Calu3 (cell line): Measurements from ENCODE around the gene LRRC72. TPM values are rescaled to one million over a fixed set of nuclear protein-coding genes. Genes with fewer than 3 reads are reported as not detected.
"Not testable (repeated sequence)": the region's sequence is repeated elsewhere in the genome, so short reads cannot be mapped to it uniquely, and the experiment has no call there.

ENCODE experiments used
- BruUV-seq: library from RNA; stranded (reverse); fragments of 400-500 nt; replicated peaks from 2 replicates; lab custom pipeline; 2021; lab: Mats Ljungman, UMichigan
- CTCF ChIA-PET: fragments of 300-600 bp; sonication (Branson Sonifier 250); formaldehyde crosslinking; loops from one replicate; lab custom pipeline; 2022; ENCODE audit warnings: antibody characterized with exemption; lab: Charles Lee
- DNase-seq: peaks from one replicate; pipeline ENCODE4 v3.0.0; 2022
- H3K27ac Mint-ChIP-seq: one replicate; pipeline ENCODE4 v1.8.0; 2022; ENCODE audit warnings: mixed read lengths; ENCODE audit not compliant: unreplicated experiment
- H3K27me3 Mint-ChIP-seq: one replicate; pipeline ENCODE4 v1.8.0; 2022; ENCODE audit warnings: mixed read lengths; ENCODE audit not compliant: unreplicated experiment
- H3K36me3 Mint-ChIP-seq: one replicate; pipeline ENCODE4 v1.8.0; 2022; ENCODE audit warnings: mild to moderate bottlenecking, moderate library complexity, mixed read lengths; ENCODE audit not compliant: insufficient read depth, unreplicated experiment
- H3K4me1 Mint-ChIP-seq: one replicate; pipeline ENCODE4 v1.8.0; 2022; ENCODE audit warnings: mild to moderate bottlenecking, low read depth, mixed read lengths; ENCODE audit not compliant: unreplicated experiment
- H3K4me3 Mint-ChIP-seq: one replicate; pipeline ENCODE4 v1.8.0; 2022; ENCODE audit warnings: mild to moderate bottlenecking, low read depth, moderate library complexity, mixed read lengths; ENCODE audit not compliant: unreplicated experiment
- H3K9me3 Mint-ChIP-seq: one replicate; pipeline ENCODE4 v1.8.0; 2022; ENCODE audit warnings: low read depth, mixed read lengths; ENCODE audit not compliant: unreplicated experiment
- CTCF ChIP-seq: fragments of 200-600 bp; IDR thresholded peaks from one replicate; pipeline ENCODE4 v1.8.0; 2022; ENCODE audit warnings: antibody characterized with exemption; ENCODE audit not compliant: unreplicated experiment
- intact Hi-C: fragments of 100-400 bp; cut with micrococcal nuclease; formaldehyde crosslinking; loops from one replicate; pipeline ENCODE4 v1.10.0; 2022; ENCODE audit not compliant: unreplicated experiment
- total RNA-seq: library from RNA; stranded (reverse); gene quantifications from 2 replicates; pipeline ENCODE4 v1.2.3, GENCODE V29; 2022

The LRRC72 gene
- total RNA-seq, 1 experiment from 2014 or later: not detected

GRCh38 chr7:16594061-16594460 is 67.4 kb downstream of the LRRC72 start:
- no peak for TF ChIP-seq CTCF
- CTCF ChIA-PET: interaction anchor here (0.7 kb wide), 1 partner anchor 180 kb away, joined by 5 read pairs; no protein-coding TSS in a partner anchor
- H3K27me3 Mint-ChIP-seq: no peaks in the 10 kb centered on the region
- no peak for DNase-seq
- H3K4me1 Mint-ChIP-seq: peaks cover 48% of the 10 kb centered on the region
- no peaks in the 10 kb centered on the region for H3K9me3 Mint-ChIP-seq
- no peak overlapping the region for H3K4me3 Mint-ChIP-seq
- BruUV-seq: no TSS peak
- intact Hi-C loops: no loop called here
- H3K27ac Mint-ChIP-seq: no peak overlapping the region
- H3K36me3 Mint-ChIP-seq: peaks cover 9% of the 10 kb centered on the region

DNA sequence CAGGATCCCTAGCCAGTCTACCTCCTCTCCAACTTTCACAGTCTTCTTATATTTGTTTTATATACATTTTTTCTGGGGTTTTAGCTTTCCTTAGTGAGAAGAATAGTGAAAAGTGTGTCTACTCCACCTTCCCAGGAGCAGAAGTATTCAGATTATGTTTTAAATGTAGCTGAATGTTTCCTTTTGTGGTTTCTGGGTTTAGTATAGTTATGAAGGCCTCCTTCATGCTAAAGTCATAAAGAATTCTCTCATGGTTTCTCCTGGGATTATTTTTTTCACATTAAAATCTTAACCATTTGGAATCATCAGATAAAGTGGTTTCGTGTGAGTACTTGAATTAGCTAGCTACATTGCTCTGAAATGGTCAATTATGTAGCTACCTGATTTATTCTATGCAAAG is 68.1 kb downstream of the LRRC72 start:
- no TSS peak for BruUV-seq
- Mint-ChIP-seq H3K36me3 (peaks cover 9% of the 10 kb centered on the region), H3K4me3 (no peak overlapping the region), H3K4me1 (peaks cover 50% of the 10 kb centered on the region), H3K27ac (no peak overlapping the region), H3K27me3 (no peaks in the 10 kb centered on the region), H3K9me3 (no peaks in the 10 kb centered on the region)
- DNase-seq: no peak
- TF ChIP-seq CTCF: no peak
- intact Hi-C loops: no loop called here
- CTCF ChIA-PET: no interaction called here

DNA sequence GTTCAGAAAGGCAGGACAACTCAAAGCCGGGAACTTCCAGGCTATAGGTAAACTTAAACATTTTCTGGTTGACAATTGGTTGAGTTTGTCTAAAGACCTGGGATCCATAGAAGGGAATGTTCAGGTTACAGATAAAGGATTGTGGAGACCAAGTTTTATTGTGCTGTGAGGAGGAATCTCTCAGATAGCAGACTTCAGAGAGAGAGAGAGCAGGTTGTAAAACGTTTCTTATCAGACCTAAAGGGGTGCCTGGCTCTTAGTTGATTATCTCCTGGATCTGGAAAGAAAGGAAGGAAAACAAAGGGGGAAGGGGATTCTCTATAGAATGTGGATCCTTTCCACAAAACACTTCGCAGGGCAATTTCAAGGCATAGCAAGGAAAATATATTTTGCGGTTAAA is 69.0 kb downstream of the LRRC72 start:
- DNase-seq, BruUV-seq, H3K27me3 Mint-ChIP-seq, CTCF ChIA-PET, H3K4me3 Mint-ChIP-seq, H3K9me3 Mint-ChIP-seq, intact Hi-C loops, H3K27ac Mint-ChIP-seq, H3K36me3 Mint-ChIP-seq: not testable (repeated sequence)
- peaks cover 50% of the 10 kb centered on the region for H3K4me1 Mint-ChIP-seq

- peaks cover 27% of the 10 kb centered on the region for H3K36me3 Mint-ChIP-seq
- no TSS peak for BruUV-seq
- DNase-seq: no peak
- intact Hi-C loops: no loop called here
- no peaks in the 10 kb centered on the region for H3K27me3 Mint-ChIP-seq
- peak overlapping the region; percentile 29 for H3K27ac Mint-ChIP-seq
- no peak for TF ChIP-seq CTCF
- H3K4me1 Mint-ChIP-seq: peaks cover 43% of the 10 kb centered on the region
- no peaks in the 10 kb centered on the region for H3K9me3 Mint-ChIP-seq
- CTCF ChIA-PET: interaction anchor here (0.5 kb wide), 1 partner anchor 182 kb away, joined by 3 read pairs; no protein-coding TSS in a partner anchor
- no peak overlapping the region for H3K4me3 Mint-ChIP-seq
Observed at GRCh38 chr7:16598015-16598414, 71.4 kb downstream of the LRRC72 start.

GRCh38 chr7:16599860-16600259 is 73.2 kb downstream of the LRRC72 start:
- peaks cover 54% of the 10 kb centered on the region for H3K4me1 Mint-ChIP-seq
- no peak for TF ChIP-seq CTCF
- peak; percentile 28 for DNase-seq
- H3K9me3 Mint-ChIP-seq: no peaks in the 10 kb centered on the region
- intact Hi-C loops: loop anchor here (5.0 kb wide), 1 partner anchor 47 kb away; the partner anchor contains the start of genes ANKMY2 and BZW2
- CTCF ChIA-PET: interaction anchor here (1.3 kb wide), 1 partner anchor 10 kb away, joined by 5 read pairs; no protein-coding TSS in a partner anchor
- no peak overlapping the region for H3K4me3 Mint-ChIP-seq
- no peaks in the 10 kb centered on the region for H3K27me3 Mint-ChIP-seq
- H3K27ac Mint-ChIP-seq: peak overlapping the region; percentile 54
- no TSS peak for BruUV-seq
- H3K36me3 Mint-ChIP-seq: peaks cover 35% of the 10 kb centered on the region
